Measurements from ENCODE around the gene BID. TPM values are rescaled to one million over a fixed set of nuclear protein-coding genes. Genes with fewer than 3 reads are reported as not detected.

The BID gene
- total and polyA plus RNA-seq, 2 of the 4 experiments (the other 2 are of a cell fraction), result 69.5 to 240 TPM

DNA sequence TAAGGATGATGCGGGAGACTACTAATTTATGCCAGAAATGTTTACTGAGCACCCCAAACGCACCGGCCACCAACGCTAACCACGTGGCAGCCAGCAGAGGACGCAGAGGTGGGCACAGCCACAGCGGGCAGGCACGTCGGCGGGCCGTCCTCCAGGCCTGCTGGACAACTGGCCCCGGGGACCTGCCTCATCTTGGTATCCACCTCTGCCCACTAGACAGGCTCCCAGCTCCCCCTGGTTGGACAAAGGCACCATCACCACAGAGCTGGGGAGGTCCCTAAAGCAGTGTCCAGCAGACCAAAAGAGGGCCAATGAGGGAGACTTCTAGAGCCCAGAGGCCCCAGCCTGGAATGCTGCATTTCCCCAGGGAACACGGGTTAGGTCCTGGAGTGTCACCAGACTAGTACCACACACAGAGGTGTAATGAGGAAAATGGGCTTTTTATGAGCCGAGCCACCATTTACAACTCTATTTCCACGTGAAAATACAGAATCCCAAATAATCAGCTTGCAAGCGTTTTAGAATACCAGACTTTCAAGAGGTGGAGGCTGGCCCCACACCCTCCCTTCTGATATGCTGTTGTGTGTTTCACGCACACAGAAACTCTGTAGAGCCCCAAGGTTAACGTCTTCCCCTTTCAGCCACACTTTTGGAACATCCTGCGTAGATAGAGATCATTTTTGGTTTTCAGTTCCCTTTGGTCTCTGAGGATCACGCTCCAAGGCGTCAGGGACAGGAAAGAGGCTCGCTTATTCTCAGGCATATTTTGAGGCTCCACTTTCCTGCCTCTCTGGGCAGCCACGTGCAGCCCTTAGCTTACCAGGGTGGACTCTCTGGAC is 23.7 kb upstream of the BID start:
- TF ChIP-seq ELK1 (IDR thresholded peaks at IDR 0.05; ENCODE audit: borderline replicate concordance, low read depth, low read length), result no peak
- TF ChIP-seq, protein P1, sequence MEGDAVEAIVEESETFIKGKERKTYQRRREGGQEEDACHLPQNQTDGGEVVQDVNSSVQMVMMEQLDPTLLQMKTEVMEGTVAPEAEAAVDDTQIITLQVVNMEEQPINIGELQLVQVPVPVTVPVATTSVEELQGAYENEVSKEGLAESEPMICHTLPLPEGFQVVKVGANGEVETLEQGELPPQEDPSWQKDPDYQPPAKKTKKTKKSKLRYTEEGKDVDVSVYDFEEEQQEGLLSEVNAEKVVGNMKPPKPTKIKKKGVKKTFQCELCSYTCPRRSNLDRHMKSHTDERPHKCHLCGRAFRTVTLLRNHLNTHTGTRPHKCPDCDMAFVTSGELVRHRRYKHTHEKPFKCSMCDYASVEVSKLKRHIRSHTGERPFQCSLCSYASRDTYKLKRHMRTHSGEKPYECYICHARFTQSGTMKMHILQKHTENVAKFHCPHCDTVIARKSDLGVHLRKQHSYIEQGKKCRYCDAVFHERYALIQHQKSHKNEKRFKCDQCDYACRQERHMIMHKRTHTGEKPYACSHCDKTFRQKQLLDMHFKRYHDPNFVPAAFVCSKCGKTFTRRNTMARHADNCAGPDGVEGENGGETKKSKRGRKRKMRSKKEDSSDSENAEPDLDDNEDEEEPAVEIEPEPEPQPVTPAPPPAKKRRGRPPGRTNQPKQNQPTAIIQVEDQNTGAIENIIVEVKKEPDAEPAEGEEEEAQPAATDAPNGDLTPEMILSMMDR (conservative IDR thresholded peaks at IDR 0.05; ENCODE audit: low read depth, low read length), result no peak
- no peak for TF ChIP-seq FOS (IDR thresholded peaks at IDR 0.05; ENCODE audit: low read depth, low read length)
- no peak for TF ChIP-seq CHD1 (IDR thresholded peaks at IDR 0.05; ENCODE audit: low read depth, low read length)
- TF ChIP-seq MAFK (IDR thresholded peaks at IDR 0.05; ENCODE audit: low read depth, low read length), result no peak
- H2BK15ac ChIP-seq (ENCODE audit: low read depth, low read length), result no peak overlapping the region
- H3K4me2 ChIP-seq (ENCODE audit: low read depth, low read length), result no peak overlapping the region
- no peak overlapping the region for H2AK5ac ChIP-seq (ENCODE audit: low read depth, low read length)
- no peak overlapping the region for H4K91ac ChIP-seq (ENCODE audit: insufficient read depth, low read depth, low read length)
- no peak overlapping the region for H3K23ac ChIP-seq (ENCODE audit: low read depth, low read length)
- in situ Hi-C loops (cut with MboI; ENCODE audit: low sequenced_read_pairs) (no loop called here), intact Hi-C loops (cut with micrococcal nuclease) (no loop called here), dilution Hi-C loops (cut with HindIII; ENCODE audit: low sequenced_read_pairs, unreplicated experiment) (no loop called here)
- no peak overlapping the region for H4K8ac ChIP-seq (ENCODE audit: low read depth in 2 of 2, low read length in 2 of 2)
- H2AFZ ChIP-seq (replicated peaks; ENCODE audit: low read length, poor library complexity), result no peak overlapping the region
- no peaks in the 10 kb centered on the region for H3K9me3 ChIP-seq (ENCODE audit: control insufficient read depth, insufficient read depth, low read length)
- peaks cover 6% of the 10 kb centered on the region; the same call in 1 of the 2 replicates for H3K36me3 ChIP-seq (ENCODE audit: control insufficient read depth, insufficient read depth, low read length)
- CTCF ChIA-PET, result no interaction called here
- H3K9ac ChIP-seq (ENCODE audit: low read depth, low read length), result no peak overlapping the region
- H3K27me3 ChIP-seq (ENCODE audit: control insufficient read depth, insufficient read depth, low read length), result no peaks in the 10 kb centered on the region
- no peaks in the 10 kb centered on the region for H4K20me1 ChIP-seq (ENCODE audit: insufficient read depth, low read length)
- BruUV-seq (replicated peaks), result no TSS peak
- POLR2A ChIA-PET (ENCODE audit: unreplicated experiment), result no interaction called here
- H3K4ac ChIP-seq (ENCODE audit: low read depth, low read length), result no peak overlapping the region
- H4K5ac ChIP-seq (ENCODE audit: low read depth, low read length), result no peak overlapping the region
- no peaks in the 10 kb centered on the region; the same call in 1 of the 2 replicates for H3K9me1 ChIP-seq (ENCODE audit: insufficient read depth, low read length)
- H3K27ac ChIP-seq (ENCODE audit: insufficient read depth, low read length), result no peak overlapping the region
- no peak overlapping the region for H3K4me3 ChIP-seq (ENCODE audit: insufficient read depth, low read depth, low read length)
- no peak overlapping the region for H2BK5ac ChIP-seq (ENCODE audit: low read depth, low read length, poor library complexity, severe bottlenecking)
- H3K79me1 ChIP-seq (ENCODE audit: low read depth in 1 of 2, low read length in 2 of 2), result no peaks in the 10 kb centered on the region
- H2BK120ac ChIP-seq (ENCODE audit: low read depth, low read length), result no peak overlapping the region
- H3K4me1 ChIP-seq (ENCODE audit: control insufficient read depth, insufficient read depth, low read length), result no peaks in the 10 kb centered on the region
- DNase-seq, result no peak
- H3K14ac ChIP-seq (replicated peaks; ENCODE audit: low read depth, low read length), result no peak overlapping the region
- no peak overlapping the region for H2BK20ac ChIP-seq (ENCODE audit: low read depth, low read length)
- H2AK9ac ChIP-seq (replicated peaks; ENCODE audit: low read depth, low read length, poor library complexity), result peak overlapping the region; percentile 70
- no peak overlapping the region for H3K18ac ChIP-seq (ENCODE audit: low read depth, low read length)
- H3K56ac ChIP-seq (ENCODE audit: extremely low read depth, insufficient read depth, low read length), result no peak overlapping the region
- no peak for ATAC-seq (ENCODE audit: low read depth)
- 94% methylated on average over 14 of the region's 23 CpGs; no CpG with 5 or more reads in 1 of the 2 experiments for WGBS, 2 experiments (ENCODE audit: extremely low coverage in 2 of 2, insufficient read length in 1 of 2)
